Activated naive CD8-positive, alpha-beta T cell treated with anti-CD3 and anti-CD28 coated beads for 36 hours (primary cell): Measurements from ENCODE around the gene ELAVL2. TPM values are rescaled to one million over a fixed set of nuclear protein-coding genes. Genes with fewer than 3 reads are reported as not detected.

Source experiments
- DNase-seq: peaks from one replicate; pipeline ENCODE4 v3.0.0; 2021
- H3K27ac Mint-ChIP-seq: one replicate; pipeline ENCODE4 v1.8.0; 2022; ENCODE audit warnings: mild to moderate bottlenecking, moderate library complexity, mixed read lengths
- H3K27me3 Mint-ChIP-seq: one replicate; pipeline ENCODE4 v1.8.0; 2022; ENCODE audit warnings: mild to moderate bottlenecking, mixed read lengths
- H3K36me3 Mint-ChIP-seq: one replicate; pipeline ENCODE4 v1.8.0; 2021; ENCODE audit warnings: mild to moderate bottlenecking, mixed read lengths
- H3K4me1 Mint-ChIP-seq: one replicate; pipeline ENCODE4 v1.8.0; 2021; ENCODE audit warnings: mixed read lengths
- H3K4me3 Mint-ChIP-seq: one replicate; pipeline ENCODE4 v1.8.0; 2022; ENCODE audit warnings: mild to moderate bottlenecking, moderate library complexity, mixed read lengths
- H3K9me3 Mint-ChIP-seq: one replicate; pipeline ENCODE4 v1.8.0; 2022; ENCODE audit warnings: mixed read lengths
- total RNA-seq, 2 experiments: library from RNA; stranded (reverse); gene quantifications; one replicate each; pipeline ENCODE4 v1.2.3, GENCODE V29; 2021

The ELAVL2 gene
- total RNA-seq, 2 experiments from 2014 or later: not detected

GRCh38 chr9:23798325-23798724 is 27.7 kb downstream of the ELAVL2 start:
- Mint-ChIP-seq H3K9me3 (peaks cover 3% of the 10 kb centered on the region), H3K4me1 (no peaks in the 10 kb centered on the region), H3K4me3 (no peak overlapping the region), H3K27ac (no peak overlapping the region), H3K36me3 (no peaks in the 10 kb centered on the region), H3K27me3 (no peaks in the 10 kb centered on the region)
- no peak for DNase-seq

DNA sequence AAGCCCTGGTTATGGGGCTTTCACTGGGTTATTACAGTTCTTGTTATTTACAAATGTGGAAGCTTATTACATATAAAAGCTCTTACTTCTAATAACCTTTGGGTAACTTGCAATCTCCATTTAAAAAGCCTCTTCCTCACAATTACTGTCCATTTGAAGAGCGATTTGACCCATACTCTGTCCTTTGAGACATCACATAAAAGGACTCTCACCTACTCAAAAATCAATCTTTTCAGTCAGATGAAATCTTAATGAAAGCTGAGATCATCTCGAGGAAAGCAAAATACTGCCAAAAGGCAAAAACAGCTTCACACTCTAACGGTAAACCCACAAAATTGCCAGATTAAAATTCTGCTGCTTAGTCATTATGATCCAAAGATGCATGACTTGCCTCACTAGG is 29.8 kb downstream of the ELAVL2 start:
- H3K27me3 Mint-ChIP-seq: no peaks in the 10 kb centered on the region
- H3K4me1 Mint-ChIP-seq: no peaks in the 10 kb centered on the region
- no peak for DNase-seq
- peaks cover 2% of the 10 kb centered on the region for H3K9me3 Mint-ChIP-seq
- H3K36me3 Mint-ChIP-seq: no peaks in the 10 kb centered on the region
- H3K4me3 Mint-ChIP-seq: no peak overlapping the region
- H3K27ac Mint-ChIP-seq: no peak overlapping the region

GRCh38 chr9:23790351-23791260 is 35.4 kb downstream of the ELAVL2 start:
- Mint-ChIP-seq H3K4me1 (no peaks in the 10 kb centered on the region), H3K4me3 (no peak overlapping the region), H3K9me3 (no peaks in the 10 kb centered on the region), H3K27me3 (no peaks in the 10 kb centered on the region), H3K36me3 (no peaks in the 10 kb centered on the region), H3K27ac (no peak overlapping the region)
- DNase-seq: no peak

DNA sequence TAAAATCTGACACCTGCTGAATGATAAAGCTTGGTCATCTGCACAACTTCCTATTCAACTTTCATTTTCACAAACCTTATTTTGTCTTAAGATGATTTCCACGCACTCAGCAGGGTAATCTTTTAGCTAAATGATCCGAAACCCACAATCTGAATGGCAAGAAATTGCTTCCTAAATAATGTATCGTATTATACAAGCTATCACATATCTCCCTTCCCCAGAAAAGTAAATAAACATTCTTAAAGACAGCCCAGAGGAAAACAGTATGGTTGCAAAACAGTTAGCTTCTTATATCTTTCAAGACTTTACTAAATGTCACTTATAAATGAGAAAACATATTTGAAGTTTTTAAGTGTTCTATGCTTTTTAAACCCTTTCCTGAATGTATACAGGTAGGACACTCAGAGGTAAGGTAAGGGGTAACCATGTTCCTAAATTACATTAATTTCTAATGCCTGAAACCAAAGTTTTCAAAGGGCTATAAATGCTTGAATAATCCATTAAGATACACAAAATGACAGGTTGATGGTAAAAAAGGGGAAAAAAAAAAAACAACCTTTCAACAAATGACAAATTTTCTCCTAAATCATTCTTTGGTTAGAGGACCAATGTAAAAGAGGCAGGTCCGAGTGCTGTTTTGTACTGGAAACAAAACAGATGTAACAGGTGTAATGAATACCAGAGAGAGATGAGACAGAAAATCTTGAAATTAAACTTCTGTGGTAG is 36.3 kb downstream of the ELAVL2 start:
- no peak for DNase-seq
- no peak overlapping the region for H3K4me3 Mint-ChIP-seq
- H3K27me3 Mint-ChIP-seq: no peaks in the 10 kb centered on the region
- H3K4me1 Mint-ChIP-seq: no peaks in the 10 kb centered on the region
- no peak overlapping the region for H3K27ac Mint-ChIP-seq
- H3K36me3 Mint-ChIP-seq: no peaks in the 10 kb centered on the region
- no peaks in the 10 kb centered on the region for H3K9me3 Mint-ChIP-seq

GRCh38 chr9:23784962-23785361 is 41.1 kb downstream of the ELAVL2 start:
- no peaks in the 10 kb centered on the region for H3K9me3 Mint-ChIP-seq
- no peaks in the 10 kb centered on the region for H3K4me1 Mint-ChIP-seq
- no peaks in the 10 kb centered on the region for H3K27me3 Mint-ChIP-seq
- no peak overlapping the region for H3K4me3 Mint-ChIP-seq
- no peak overlapping the region for H3K27ac Mint-ChIP-seq
- DNase-seq: no peak
- no peaks in the 10 kb centered on the region for H3K36me3 Mint-ChIP-seq

GRCh38 chr9:23783509-23783908 is 42.5 kb downstream of the ELAVL2 start:
- H3K4me1 Mint-ChIP-seq: no peaks in the 10 kb centered on the region
- no peak overlapping the region for H3K27ac Mint-ChIP-seq
- no peaks in the 10 kb centered on the region for H3K27me3 Mint-ChIP-seq
- no peaks in the 10 kb centered on the region for H3K9me3 Mint-ChIP-seq
- H3K36me3 Mint-ChIP-seq: no peaks in the 10 kb centered on the region
- H3K4me3 Mint-ChIP-seq: no peak overlapping the region
- no peak for DNase-seq

DNA sequence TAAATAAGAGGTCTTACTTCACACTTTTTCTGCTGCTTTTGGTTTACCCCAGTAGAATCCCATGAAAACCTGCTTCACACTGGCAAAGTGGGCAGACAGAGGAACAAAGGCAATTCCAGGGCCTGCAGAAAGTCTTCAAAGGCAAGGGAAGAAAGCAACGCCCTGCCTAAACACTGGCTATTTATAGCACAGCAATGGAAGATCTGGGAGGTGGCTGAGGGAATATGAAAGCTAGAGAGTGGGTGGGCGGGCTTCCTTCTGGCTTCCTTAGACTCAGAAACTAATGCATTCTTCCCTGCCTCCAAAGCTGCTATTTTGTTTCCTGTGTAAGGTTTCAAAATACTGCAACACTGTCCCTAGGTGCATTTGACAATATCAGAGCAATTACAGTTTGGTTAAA is 46.8 kb downstream of the ELAVL2 start:
- Mint-ChIP-seq H3K9me3 (no peaks in the 10 kb centered on the region), H3K4me1 (no peaks in the 10 kb centered on the region), H3K27me3 (no peaks in the 10 kb centered on the region), H3K27ac (no peak overlapping the region), H3K36me3 (no peaks in the 10 kb centered on the region), H3K4me3 (no peak overlapping the region)
- DNase-seq: no peak

DNA sequence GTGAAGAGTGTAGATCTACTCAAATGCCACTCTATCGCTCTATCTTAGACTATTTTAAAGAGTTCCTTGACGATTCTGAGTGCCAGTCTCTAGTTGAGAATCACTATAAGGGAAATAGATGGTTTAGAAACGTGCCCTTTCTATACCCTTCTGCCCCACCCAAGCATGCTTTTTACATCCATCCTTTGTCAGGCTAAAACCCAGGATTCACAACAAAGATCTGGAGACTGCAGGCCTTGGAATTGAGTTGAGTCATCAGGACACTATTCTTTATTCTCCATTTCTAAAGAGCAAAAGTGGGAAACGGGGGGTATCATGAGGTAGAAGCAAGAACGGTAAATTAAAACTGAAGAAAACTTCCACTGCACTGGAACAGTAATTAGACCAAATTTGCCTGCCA is 48.7 kb downstream of the ELAVL2 start:
- DNase-seq: no peak
- Mint-ChIP-seq H3K4me1 (no peaks in the 10 kb centered on the region), H3K27ac (no peak overlapping the region), H3K36me3 (no peaks in the 10 kb centered on the region), H3K27me3 (no peaks in the 10 kb centered on the region), H3K9me3 (peaks cover 2% of the 10 kb centered on the region), H3K4me3 (no peak overlapping the region)

- peaks cover 2% of the 10 kb centered on the region for H3K9me3 Mint-ChIP-seq
- H3K27me3 Mint-ChIP-seq: no peaks in the 10 kb centered on the region
- no peaks in the 10 kb centered on the region for H3K36me3 Mint-ChIP-seq
- no peaks in the 10 kb centered on the region for H3K4me1 Mint-ChIP-seq
- no peak overlapping the region for H3K27ac Mint-ChIP-seq
- H3K4me3 Mint-ChIP-seq: no peak overlapping the region
- DNase-seq: no peak
These were observed 50.5 kb downstream of the ELAVL2 start for GRCh38 chr9:23775549-23775948.

- no peak overlapping the region for H3K27ac Mint-ChIP-seq
- H3K9me3 Mint-ChIP-seq: peaks cover 2% of the 10 kb centered on the region
- no peaks in the 10 kb centered on the region for H3K27me3 Mint-ChIP-seq
- H3K36me3 Mint-ChIP-seq: no peaks in the 10 kb centered on the region
- H3K4me3 Mint-ChIP-seq: no peak overlapping the region
- H3K4me1 Mint-ChIP-seq: no peaks in the 10 kb centered on the region
- DNase-seq: no peak
These were observed 51.8 kb downstream of the ELAVL2 start for GRCh38 chr9:23774266-23774665.

GRCh38 chr9:23772385-23772783 is 53.7 kb downstream of the ELAVL2 start:
- H3K9me3 Mint-ChIP-seq: peaks cover 2% of the 10 kb centered on the region
- no peaks in the 10 kb centered on the region for H3K4me1 Mint-ChIP-seq
- H3K27ac Mint-ChIP-seq: no peak overlapping the region
- no peak for DNase-seq
- H3K27me3 Mint-ChIP-seq: no peaks in the 10 kb centered on the region
- no peaks in the 10 kb centered on the region for H3K36me3 Mint-ChIP-seq
- no peak overlapping the region for H3K4me3 Mint-ChIP-seq

DNA sequence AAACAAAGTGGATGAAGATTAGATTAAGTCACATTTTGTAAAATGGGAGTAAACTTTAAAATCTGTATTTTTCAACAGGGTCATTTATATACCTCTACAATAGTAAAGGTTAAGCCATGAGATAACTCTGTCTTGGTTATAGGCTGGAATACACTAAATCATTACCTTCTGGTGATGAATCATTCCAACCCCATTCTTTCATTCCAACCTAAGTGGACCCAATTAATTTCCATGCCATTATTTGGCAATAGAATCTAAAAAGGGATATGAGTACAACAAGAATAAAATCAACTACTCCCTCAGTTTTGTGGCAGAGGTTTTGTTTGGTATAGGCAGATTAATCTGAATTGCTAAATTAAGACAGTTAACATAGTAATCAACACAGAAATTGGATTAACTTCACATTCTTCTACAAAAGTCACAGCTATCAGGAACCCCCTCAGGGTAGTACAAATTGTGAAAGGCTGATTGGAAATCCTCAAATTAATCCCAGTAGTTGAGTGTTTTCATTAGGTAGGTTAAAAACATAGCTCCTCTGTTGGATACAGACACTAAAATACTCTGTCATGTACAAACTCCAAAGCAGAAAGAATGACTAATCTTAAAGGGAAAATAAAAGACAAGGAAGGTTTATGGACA is 54.2 kb downstream of the ELAVL2 start:
- H3K27me3 Mint-ChIP-seq: no peaks in the 10 kb centered on the region
- no peak overlapping the region for H3K4me3 Mint-ChIP-seq
- H3K4me1 Mint-ChIP-seq: no peaks in the 10 kb centered on the region
- H3K9me3 Mint-ChIP-seq: peaks cover 2% of the 10 kb centered on the region
- H3K27ac Mint-ChIP-seq: no peak overlapping the region
- no peak for DNase-seq
- no peaks in the 10 kb centered on the region for H3K36me3 Mint-ChIP-seq

DNA sequence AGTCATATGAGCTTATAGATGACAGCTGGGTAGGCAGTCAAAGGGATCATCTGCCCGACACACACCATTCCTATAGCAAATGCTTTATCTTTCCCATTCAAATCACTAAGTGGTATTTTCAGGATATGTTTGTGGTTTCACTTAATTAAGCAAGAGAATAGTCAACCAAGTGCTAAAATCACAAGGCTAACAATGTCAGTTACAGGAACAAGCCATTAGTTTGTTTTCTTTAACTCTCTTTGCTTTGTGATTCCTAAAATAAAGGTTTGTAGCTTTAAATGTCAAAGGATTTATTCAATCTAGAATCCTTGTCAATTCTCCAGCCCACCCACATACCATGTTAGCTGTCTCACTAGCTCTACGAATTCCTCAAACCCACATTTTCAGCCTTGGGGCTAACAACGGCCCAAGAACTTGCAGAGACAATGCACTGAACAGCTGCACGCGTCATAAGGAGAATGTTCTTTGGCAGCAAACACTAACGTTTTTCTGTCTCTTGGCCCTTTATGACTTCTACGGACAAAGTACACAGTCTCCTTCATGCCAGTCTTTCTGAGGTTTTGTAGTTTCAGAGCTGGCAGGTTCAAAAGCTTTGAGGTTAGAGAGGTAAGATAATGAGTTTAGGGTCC is 56.6 kb downstream of the ELAVL2 start:
- Mint-ChIP-seq H3K27me3 (no peaks in the 10 kb centered on the region), H3K36me3 (no peaks in the 10 kb centered on the region), H3K4me1 (no peaks in the 10 kb centered on the region), H3K9me3 (peaks cover 2% of the 10 kb centered on the region), H3K27ac (no peak overlapping the region), H3K4me3 (no peak overlapping the region)
- no peak for DNase-seq

- Mint-ChIP-seq H3K27me3 (no peaks in the 10 kb centered on the region), H3K36me3 (no peaks in the 10 kb centered on the region), H3K4me1 (no peaks in the 10 kb centered on the region), H3K27ac (no peak overlapping the region), H3K4me3 (no peak overlapping the region), H3K9me3 (peaks cover 2% of the 10 kb centered on the region)
- no peak for DNase-seq
These were observed 57.2 kb downstream of the ELAVL2 start for GRCh38 chr9:23768861-23769260.

GRCh38 chr9:23766613-23767012 is 59.4 kb downstream of the ELAVL2 start:
- Mint-ChIP-seq H3K36me3 (no peaks in the 10 kb centered on the region), H3K4me1 (no peaks in the 10 kb centered on the region), H3K9me3 (no peaks in the 10 kb centered on the region), H3K4me3 (no peak overlapping the region), H3K27me3 (no peaks in the 10 kb centered on the region), H3K27ac (no peak overlapping the region)
- no peak for DNase-seq
